Activated CD8-positive, alpha-beta memory T cell treated with anti-CD3 and anti-CD28 coated beads, Interleukin-2, amount 10 ng/mL, durations not matched to agents 7 days and 5 days (primary cell): ENCODE measurements around the gene SIVA1. TPM values are rescaled to one million over a fixed set of nuclear protein-coding genes. Genes with fewer than 3 reads are reported as not detected.
"Not testable (repeated sequence)": the region's sequence is repeated elsewhere in the genome, so short reads cannot be mapped to it uniquely, and the experiment has no call there.

Experiments
- ATAC-seq: fragments of 150-1000 bp; cut with Tn5 transposase; one replicate; pipeline ENCODE4 v1.10.0; 2021; ENCODE audit warnings: moderate library complexity
- CTCF ChIA-PET: fragments of 350-600 bp; sonication (Branson Sonifier 250); formaldehyde crosslinking; loops from one replicate; lab custom pipeline; 2021; ENCODE audit warnings: antibody characterized with exemption; lab: Charles Lee
- DNase-seq: peaks from one replicate; pipeline ENCODE4 v3.0.0-alpha.2; 2020
- H3K27ac Mint-ChIP-seq: one replicate; pipeline ENCODE4 v1.8.0; 2021; ENCODE audit warnings: mild to moderate bottlenecking, mixed read lengths
- H3K27me3 Mint-ChIP-seq: one replicate; pipeline ENCODE4 v1.8.0; 2021; ENCODE audit warnings: mixed read lengths
- H3K36me3 Mint-ChIP-seq: one replicate; pipeline ENCODE4 v1.8.0; 2021; ENCODE audit warnings: mild to moderate bottlenecking, mixed read lengths
- H3K4me1 Mint-ChIP-seq: one replicate; pipeline ENCODE4 v1.8.0; 2021; ENCODE audit warnings: mixed read lengths
- H3K4me3 Mint-ChIP-seq: one replicate; pipeline ENCODE4 v1.8.0; 2021; ENCODE audit warnings: mild to moderate bottlenecking, moderate library complexity, mixed read lengths
- H3K9me3 Mint-ChIP-seq: one replicate; pipeline ENCODE4 v1.8.0; 2022; ENCODE audit warnings: low read depth, mixed read lengths
- total RNA-seq, 2 experiments: library from RNA; stranded (reverse); gene quantifications; one replicate each; pipeline ENCODE4 v1.2.3, GENCODE V29; 2021

Gene SIVA1
- total RNA-seq, 2 experiments from 2014 or later, result 127 to 140 TPM

GRCh38 chr14:104724407-104724980 lies 28.5 kb upstream of the SIVA1 start:
- Mint-ChIP-seq H3K27me3 (no peaks in the 10 kb centered on the region), H3K4me1 (peaks cover 1% of the 10 kb centered on the region), H3K9me3 (no peaks in the 10 kb centered on the region), H3K36me3 (no peaks in the 10 kb centered on the region), H3K27ac (no peak overlapping the region), H3K4me3 (peak overlapping the region; percentile 32)
- CTCF ChIA-PET, result interaction anchor here (1.5 to 3.1 kb wide), 5 partner anchors 15 to 102 kb away, joined by 3 to 9 read pairs (median 6); partner anchors contain the start of gene SIVA1
- DNase-seq (no peak), ATAC-seq (peak; percentile 4)

GRCh38 chr14:104724981-104725771 lies 27.8 kb upstream of the SIVA1 start:
- no peaks in the 10 kb centered on the region for H3K9me3 Mint-ChIP-seq
- H3K36me3 Mint-ChIP-seq, result no peaks in the 10 kb centered on the region
- no peaks in the 10 kb centered on the region for H3K27me3 Mint-ChIP-seq
- CTCF ChIA-PET, result interaction anchor here (1.5 to 2.9 kb wide), 3 partner anchors 14 to 27 kb away, joined by 3 to 9 read pairs (median 5); partner anchors contain the start of gene SIVA1
- no peak overlapping the region for H3K27ac Mint-ChIP-seq
- H3K4me1 Mint-ChIP-seq, result peaks cover 1% of the 10 kb centered on the region
- ATAC-seq (no peak), DNase-seq (no peak)
- H3K4me3 Mint-ChIP-seq, result no peak overlapping the region

- CTCF ChIA-PET, result interaction anchor here (1.1 to 2.9 kb wide), 3 partner anchors 17 to 27 kb away, joined by 4 to 9 read pairs (median 5); partner anchors contain the start of gene SIVA1
- Mint-ChIP-seq H3K9me3 (no peaks in the 10 kb centered on the region), H3K27me3 (no peaks in the 10 kb centered on the region), H3K27ac (no peak overlapping the region), H3K4me1 (peaks cover 1% of the 10 kb centered on the region), H3K36me3 (no peaks in the 10 kb centered on the region), H3K4me3 (no peak overlapping the region)
- no peak for ATAC-seq
- DNase-seq, result no peak
Measured at GRCh38 chr14:104725772-104726548, 27.0 kb upstream of the SIVA1 start.

GRCh38 chr14:104726600-104727451 lies 26.1 kb upstream of the SIVA1 start:
- Mint-ChIP-seq H3K4me3 (no peak overlapping the region), H3K27ac (no peak overlapping the region), H3K36me3 (no peaks in the 10 kb centered on the region), H3K4me1 (peaks cover 1% of the 10 kb centered on the region), H3K27me3 (no peaks in the 10 kb centered on the region), H3K9me3 (no peaks in the 10 kb centered on the region)
- CTCF ChIA-PET, result interaction anchor here (1.1 kb wide), 1 partner anchor 18 kb away, joined by 4 read pairs; no protein-coding TSS in a partner anchor
- no peak for DNase-seq
- no peak for ATAC-seq

- DNase-seq (no peak), ATAC-seq (no peak)
- CTCF ChIA-PET, result no interaction called here
- H3K27ac Mint-ChIP-seq, result no peak overlapping the region
- no peak overlapping the region for H3K4me3 Mint-ChIP-seq
- peaks cover 1% of the 10 kb centered on the region for H3K4me1 Mint-ChIP-seq
- H3K36me3 Mint-ChIP-seq, result no peaks in the 10 kb centered on the region
- H3K9me3 Mint-ChIP-seq, result no peaks in the 10 kb centered on the region
- H3K27me3 Mint-ChIP-seq, result no peaks in the 10 kb centered on the region
Measured at GRCh38 chr14:104728631-104729030, 24.3 kb upstream of the SIVA1 start.

- ATAC-seq, H3K4me1 Mint-ChIP-seq, CTCF ChIA-PET, H3K36me3 Mint-ChIP-seq, H3K27ac Mint-ChIP-seq, H3K4me3 Mint-ChIP-seq, H3K27me3 Mint-ChIP-seq, DNase-seq, H3K9me3 Mint-ChIP-seq: not testable (repeated sequence)
Measured at GRCh38 chr14:104729176-104729834, 23.6 kb upstream of the SIVA1 start.

- no peak for DNase-seq
- H3K27ac Mint-ChIP-seq, result no peak overlapping the region
- no peaks in the 10 kb centered on the region for H3K36me3 Mint-ChIP-seq
- ATAC-seq, result no peak
- CTCF ChIA-PET, result no interaction called here
- H3K27me3 Mint-ChIP-seq, result no peaks in the 10 kb centered on the region
- peaks cover under 1% of the 10 kb centered on the region for H3K4me1 Mint-ChIP-seq
- H3K9me3 Mint-ChIP-seq, result no peaks in the 10 kb centered on the region
- H3K4me3 Mint-ChIP-seq, result no peak overlapping the region
Measured at GRCh38 chr14:104729835-104730181, 23.1 kb upstream of the SIVA1 start.

GRCh38 chr14:104730487-104730886 lies 22.5 kb upstream of the SIVA1 start:
- CTCF ChIA-PET, result no interaction called here
- H3K9me3 Mint-ChIP-seq, result no peaks in the 10 kb centered on the region
- no peaks in the 10 kb centered on the region for H3K4me1 Mint-ChIP-seq
- no peak overlapping the region for H3K4me3 Mint-ChIP-seq
- H3K27ac Mint-ChIP-seq, result no peak overlapping the region
- DNase-seq, result no peak
- ATAC-seq, result no peak
- no peaks in the 10 kb centered on the region for H3K27me3 Mint-ChIP-seq
- H3K36me3 Mint-ChIP-seq, result no peaks in the 10 kb centered on the region

GRCh38 chr14:104731320-104732294 lies 21.3 kb upstream of the SIVA1 start:
- Mint-ChIP-seq H3K9me3 (no peaks in the 10 kb centered on the region), H3K4me3 (no peak overlapping the region), H3K27me3 (no peaks in the 10 kb centered on the region), H3K27ac (no peak overlapping the region), H3K4me1 (no peaks in the 10 kb centered on the region), H3K36me3 (no peaks in the 10 kb centered on the region)
- no peak for DNase-seq
- ATAC-seq, result peak; percentile 37
- CTCF ChIA-PET, result interaction anchor here (0.6 to 1.3 kb wide), 2 partner anchors 37 to 417 kb away, joined by 3 read pairs; no protein-coding TSS in a partner anchor

GRCh38 chr14:104732355-104732804 lies 20.6 kb upstream of the SIVA1 start:
- CTCF ChIA-PET, result no interaction called here

GRCh38 chr14:104732931-104733681 lies 19.8 kb upstream of the SIVA1 start:
- H3K27me3 Mint-ChIP-seq, result no peaks in the 10 kb centered on the region
- ATAC-seq, result no peak
- no peak for DNase-seq
- H3K36me3 Mint-ChIP-seq, result no peaks in the 10 kb centered on the region
- no peak overlapping the region for H3K27ac Mint-ChIP-seq
- CTCF ChIA-PET, result interaction anchor here (1.0 kb wide), 1 partner anchor 94 kb away, joined by 3 read pairs; no protein-coding TSS in a partner anchor
- no peaks in the 10 kb centered on the region for H3K9me3 Mint-ChIP-seq
- no peaks in the 10 kb centered on the region for H3K4me1 Mint-ChIP-seq
- no peak overlapping the region for H3K4me3 Mint-ChIP-seq

More at GRCh38 chr14:104732355-104732804, 20.6 kb upstream of the SIVA1 start:
- Mint-ChIP-seq H3K4me1 (no peaks in the 10 kb centered on the region), H3K36me3 (no peaks in the 10 kb centered on the region), H3K4me3 (no peak overlapping the region), H3K27me3 (no peaks in the 10 kb centered on the region), H3K9me3 (no peaks in the 10 kb centered on the region), H3K27ac (no peak overlapping the region)
- DNase-seq (no peak), ATAC-seq (no peak)
